Esophagus muscularis mucosa (tissue), 4 donors: ENCODE data around the gene USP22. TPM values are rescaled to one million over a fixed set of nuclear protein-coding genes. Genes with fewer than 3 reads are reported as not detected.

Experiments
- DNase-seq: peaks from one replicate; pipeline ENCODE4 v3.0.0-alpha.2; 2017; ENCODE audit errors: extremely low spot score
- H3K27ac ChIP-seq, 4 donors: fragments of 200-600 bp; sonication (generic); replicated peaks in 1 of 4; 1 replicate in 3 of 4; 2 replicates in 1 of 4; pipeline ENCODE4 v1.5.1; 2016 to 2019; ENCODE audit warnings: mild to moderate bottlenecking in 1 of 4
- H3K27me3 ChIP-seq, 4 donors: fragments of 200-600 bp; sonication (generic); one replicate each; pipeline versions ENCODE4 v1.5.1 to v1.6.0; 2016 to 2019
- H3K36me3 ChIP-seq, 4 donors: fragments of 200-600 bp; sonication (generic); one replicate each; pipeline ENCODE4 v1.5.1; 2016 to 2019
- H3K4me1 ChIP-seq, 4 donors: fragments of 200-600 bp; sonication (generic); one replicate each; pipeline ENCODE4 v1.5.1; 2016 to 2019
- H3K4me3 ChIP-seq, 4 donors: fragments of 200-600 bp; sonication (generic); 1 replicate in 2 of 4; 2 replicates in 2 of 4; pipeline ENCODE4 v1.5.1; 2016 to 2019; ENCODE audit warnings: mild to moderate bottlenecking in 4 of 4, moderate library complexity in 1 of 4
- H3K9me3 ChIP-seq, 4 donors: fragments of 200-600 bp; sonication (generic); 1 replicate in 3 of 4; 2 replicates in 1 of 4; pipeline ENCODE4 v1.5.1; 2016 to 2019
- EP300 ChIP-seq: sonication (generic); formaldehyde crosslinking; IDR thresholded peaks from one replicate; pipeline ENCODE4 v1.6.1; 2017; ENCODE audit warnings: antibody characterized with exemption
- POLR2A ChIP-seq: fragments of 450-650 bp; IDR thresholded peaks from one replicate; pipeline ENCODE4 v1.6.1; 2017; ENCODE audit warnings: antibody characterized with exemption, moderate library complexity, mild to moderate bottlenecking, low read depth
- POLR2AphosphoS5 ChIP-seq, 2 donors: sonication (generic); formaldehyde crosslinking; IDR thresholded peaks; one replicate each; pipeline ENCODE4 v1.6.1; 2017; ENCODE audit warnings: antibody characterized with exemption in 2 of 2
- WGBS: methylation state at CpG from one replicate; pipeline ENCODE4 v1.1.5; 2018; 5-methylcytosine and 5-hydroxymethylcytosine counted together
- intact Hi-C: fragments of 100-400 bp; cut with DNase I; formaldehyde crosslinking; loops from one replicate; pipeline ENCODE4 v1.15.1; 2023
- total RNA-seq, 4 donors: library from RNA; depleted of rRNA; stranded (reverse); fragments of >200 nt; gene quantifications; one replicate each; pipeline versions ENCODE4 v1.1.0 to v1.2.1, GENCODE V29; 2016
- TF ChIP-seq, protein P1 (sequence below), 3 experiments: fragments of 200-600 bp in 2 of 3; fragments of 450-650 bp in 1 of 3; sonication (generic) in 2 of 3; IDR thresholded peaks; one replicate each; pipeline ENCODE4 v1.5.1; 2017 to 2019; ENCODE audit warnings: antibody characterized with exemption in 3 of 3, mild to moderate bottlenecking in 2 of 3, moderate library complexity in 1 of 3

The USP22 gene
- total RNA-seq, 4 donors from 2014 or later: 78.5 to 135 (median 112) TPM

DNA sequence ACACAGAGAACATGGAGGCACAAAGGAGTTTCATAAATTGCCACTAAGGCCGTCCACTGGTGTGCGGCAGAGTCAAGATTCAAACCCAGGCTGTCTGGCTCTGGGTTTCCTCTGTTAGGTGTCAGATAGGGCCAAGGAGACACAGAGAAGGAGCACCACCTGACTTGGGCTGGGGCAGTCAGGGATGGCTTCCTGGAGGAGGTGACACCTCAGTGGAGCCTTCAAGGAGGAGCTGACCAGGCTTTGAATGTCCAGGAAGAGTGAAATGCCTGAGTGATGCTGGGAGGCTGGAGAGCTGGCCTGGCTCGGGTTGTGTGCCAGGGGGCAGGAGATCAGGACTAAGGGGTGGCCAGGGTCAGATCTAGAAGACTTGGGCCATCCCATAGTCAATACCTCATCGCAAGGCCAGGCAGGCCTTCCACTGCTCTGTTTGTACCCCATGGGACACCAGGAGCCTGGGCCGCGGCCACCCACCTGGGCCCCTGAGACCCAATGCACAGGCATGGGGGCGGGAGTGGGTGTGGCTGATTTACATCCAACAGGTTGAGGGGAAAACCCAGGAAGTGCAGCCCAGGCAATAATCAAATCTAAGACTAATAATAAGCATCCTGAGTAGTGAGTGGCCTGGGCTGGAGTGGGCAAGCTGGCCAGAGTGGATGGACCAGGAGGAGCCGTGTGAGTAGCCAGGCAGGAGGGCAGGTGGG lies 73.7 kb downstream of the USP22 start:
- intact Hi-C loops: no loop called here
- 96% methylated on average over 7 of the region's 8 CpGs for WGBS
- Histone ChIP-seq H3K4me1 (no peaks in the 10 kb centered on the region), H3K27me3 (peaks cover 0 to 6% (median 0%) of the 10 kb centered on the region in 4 donors), H3K4me3 (no peak overlapping the region), H3K9me3 (no peaks in the 10 kb centered on the region), H3K27ac (no peak overlapping the region), H3K36me3 (no peaks in the 10 kb centered on the region)
- DNase-seq: no peak
- TF ChIP-seq POLR2AphosphoS5 (IDR thresholded peaks at IDR 0.05) (no peak), POLR2A (no peak)

DNA sequence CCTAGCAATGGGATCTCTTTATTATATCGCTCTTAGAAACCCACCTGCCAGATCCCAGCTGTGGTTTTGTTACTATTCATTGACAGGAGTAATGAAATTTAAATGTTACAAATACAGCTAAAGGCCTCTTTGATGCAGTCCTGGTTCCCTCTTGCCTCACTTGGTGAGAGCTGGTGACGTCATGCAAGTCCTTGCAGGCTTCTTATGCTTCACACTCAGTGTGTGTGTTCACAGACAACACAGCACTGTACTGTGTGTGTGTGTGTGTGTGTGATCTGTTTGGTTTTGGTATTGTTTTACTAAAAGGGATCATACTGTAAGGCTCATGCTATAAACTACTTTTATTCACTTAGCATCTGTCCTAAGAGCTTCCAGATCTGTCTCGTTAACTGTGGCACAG lies 75.0 kb downstream of the USP22 start:
- Histone ChIP-seq H3K27me3 (peaks cover 0 to 6% (median 0%) of the 10 kb centered on the region in 4 donors), H3K4me1 (no peaks in the 10 kb centered on the region), H3K27ac (no peak overlapping the region), H3K4me3 (no peak overlapping the region), H3K9me3 (no peaks in the 10 kb centered on the region), H3K36me3 (no peaks in the 10 kb centered on the region)
- intact Hi-C loops: no loop called here
- DNase-seq: no peak
- TF ChIP-seq, protein P1, sequence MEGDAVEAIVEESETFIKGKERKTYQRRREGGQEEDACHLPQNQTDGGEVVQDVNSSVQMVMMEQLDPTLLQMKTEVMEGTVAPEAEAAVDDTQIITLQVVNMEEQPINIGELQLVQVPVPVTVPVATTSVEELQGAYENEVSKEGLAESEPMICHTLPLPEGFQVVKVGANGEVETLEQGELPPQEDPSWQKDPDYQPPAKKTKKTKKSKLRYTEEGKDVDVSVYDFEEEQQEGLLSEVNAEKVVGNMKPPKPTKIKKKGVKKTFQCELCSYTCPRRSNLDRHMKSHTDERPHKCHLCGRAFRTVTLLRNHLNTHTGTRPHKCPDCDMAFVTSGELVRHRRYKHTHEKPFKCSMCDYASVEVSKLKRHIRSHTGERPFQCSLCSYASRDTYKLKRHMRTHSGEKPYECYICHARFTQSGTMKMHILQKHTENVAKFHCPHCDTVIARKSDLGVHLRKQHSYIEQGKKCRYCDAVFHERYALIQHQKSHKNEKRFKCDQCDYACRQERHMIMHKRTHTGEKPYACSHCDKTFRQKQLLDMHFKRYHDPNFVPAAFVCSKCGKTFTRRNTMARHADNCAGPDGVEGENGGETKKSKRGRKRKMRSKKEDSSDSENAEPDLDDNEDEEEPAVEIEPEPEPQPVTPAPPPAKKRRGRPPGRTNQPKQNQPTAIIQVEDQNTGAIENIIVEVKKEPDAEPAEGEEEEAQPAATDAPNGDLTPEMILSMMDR (IDR thresholded peaks at IDR 0.05): no peak
- TF ChIP-seq POLR2A (no peak), EP300 (no peak), POLR2AphosphoS5 (IDR thresholded peaks at IDR 0.05) (no peak)
- 91% methylated on average over 3 of the region's 3 CpGs for WGBS

DNA sequence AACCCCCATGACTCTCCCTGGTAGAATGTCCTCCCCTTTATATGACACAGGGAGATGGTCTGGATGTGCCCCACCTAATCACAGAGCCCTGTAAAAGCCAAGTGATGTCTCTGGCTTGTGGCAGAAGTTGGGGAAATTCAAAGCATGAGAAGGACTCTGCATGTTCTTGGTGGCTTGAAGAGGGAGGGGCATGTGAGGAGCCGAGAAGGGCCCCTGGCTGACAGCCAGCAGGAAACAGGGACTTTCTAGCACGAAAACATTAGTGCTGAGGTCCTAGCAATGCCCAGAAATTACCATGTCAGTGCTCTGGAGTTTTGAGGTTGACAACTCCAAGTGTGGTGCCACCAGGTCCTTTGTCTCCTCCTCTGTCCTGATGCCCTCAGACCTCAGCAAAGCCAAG lies 75.9 kb downstream of the USP22 start:
- no peak overlapping the region for H3K27ac ChIP-seq
- WGBS: 23% methylated on average over 2 of the region's 2 CpGs
- DNase-seq: no peak
- peaks cover 0 to 6% (median 0%) of the 10 kb centered on the region in 4 donors for H3K27me3 ChIP-seq
- H3K9me3 ChIP-seq: no peaks in the 10 kb centered on the region
- H3K36me3 ChIP-seq: no peaks in the 10 kb centered on the region
- intact Hi-C loops: no loop called here
- TF ChIP-seq POLR2A (no peak), POLR2AphosphoS5 (IDR thresholded peaks at IDR 0.05) (no peak)
- TF ChIP-seq, protein P1 (IDR thresholded peaks at IDR 0.05): no peak
- H3K4me1 ChIP-seq: no peaks in the 10 kb centered on the region
- H3K4me3 ChIP-seq: no peak overlapping the region

DNA sequence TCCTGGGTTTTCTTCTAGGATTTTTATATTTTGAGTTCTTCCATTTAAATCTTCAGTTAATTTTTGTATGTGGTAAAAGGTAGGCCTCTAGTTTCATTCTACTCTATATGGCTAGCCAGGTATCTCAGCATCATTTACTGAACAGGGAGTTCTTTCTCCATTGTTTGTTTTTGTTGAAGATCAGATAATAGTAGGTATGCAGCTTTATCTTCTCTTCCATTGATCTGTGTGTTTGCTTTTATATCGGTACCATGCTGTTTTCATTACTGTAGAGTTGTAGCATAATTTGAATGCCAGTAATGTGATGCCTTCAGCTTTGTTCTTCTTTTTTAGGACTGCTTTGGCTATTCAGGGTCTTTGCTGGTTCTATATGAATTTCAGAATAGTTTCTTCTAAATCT lies 77.3 kb downstream of the USP22 start:
- DNase-seq: no peak
- no peak overlapping the region for H3K4me3 ChIP-seq
- whole genome bisulfite sequencing: 54% methylated on average over 1 of the region's 1 CpG
- no peak overlapping the region for H3K27ac ChIP-seq
- intact Hi-C loops: no loop called here
- H3K27me3 ChIP-seq: peaks cover 0 to 6% (median 0%) of the 10 kb centered on the region in 4 donors
- H3K36me3 ChIP-seq: no peaks in the 10 kb centered on the region
- H3K4me1 ChIP-seq: no peaks in the 10 kb centered on the region
- H3K9me3 ChIP-seq: no peaks in the 10 kb centered on the region
- no peak for TF ChIP-seq POLR2AphosphoS5 (IDR thresholded peaks at IDR 0.05)
- TF ChIP-seq POLR2A: no peak
- TF ChIP-seq EP300: no peak
- TF ChIP-seq, protein P1 (IDR thresholded peaks at IDR 0.05): no peak

DNA sequence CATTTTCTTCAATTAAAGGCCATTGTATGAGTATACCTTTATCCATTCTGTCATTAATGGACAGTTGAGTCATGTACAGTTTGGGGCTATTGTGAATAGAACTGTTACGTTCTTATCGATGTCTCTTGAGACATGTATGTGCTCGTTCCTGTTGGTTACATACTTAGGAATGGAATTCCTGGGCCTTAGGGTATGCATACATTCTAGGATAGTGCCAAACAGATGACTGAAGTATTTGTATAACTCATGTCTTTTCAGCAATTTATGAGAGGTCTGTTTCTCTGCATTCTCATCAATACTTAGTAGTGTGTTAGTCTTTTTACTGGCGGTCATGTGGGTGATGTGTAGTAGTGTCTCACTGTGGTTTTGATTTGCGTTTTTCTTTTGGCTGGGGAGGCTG lies 81.2 kb downstream of the USP22 start:
- intact Hi-C loops: no loop called here
- Histone ChIP-seq H3K9me3 (no peaks in the 10 kb centered on the region), H3K36me3 (no peaks in the 10 kb centered on the region), H3K4me1 (no peaks in the 10 kb centered on the region), H3K27ac (no peak overlapping the region), H3K27me3 (peaks cover 0 to 5% (median 0%) of the 10 kb centered on the region in 4 donors), H3K4me3 (no peak overlapping the region)
- 68% methylated on average over 5 of the region's 5 CpGs for WGBS
- no peak for TF ChIP-seq EP300
- TF ChIP-seq, protein P1 (IDR thresholded peaks at IDR 0.05): no peak
- no peak for TF ChIP-seq POLR2AphosphoS5 (IDR thresholded peaks at IDR 0.05)
- TF ChIP-seq POLR2A: no peak
- DNase-seq: no peak
